DMS79 (cell line): ENCODE data around the gene SMARCA1.
A peak's percentile ranks its signal among the peaks of the same experiment; 100 is the strongest.
"Not testable (repeated sequence)": the region's sequence is repeated elsewhere in the genome, so short reads cannot be mapped to it uniquely, and the experiment has no call there.

Experiments used
- DNase-seq: peaks from one replicate; lab custom pipeline; 2025; lab: John Stamatoyannopoulos, UW

SMARCA1 gene

DNA sequence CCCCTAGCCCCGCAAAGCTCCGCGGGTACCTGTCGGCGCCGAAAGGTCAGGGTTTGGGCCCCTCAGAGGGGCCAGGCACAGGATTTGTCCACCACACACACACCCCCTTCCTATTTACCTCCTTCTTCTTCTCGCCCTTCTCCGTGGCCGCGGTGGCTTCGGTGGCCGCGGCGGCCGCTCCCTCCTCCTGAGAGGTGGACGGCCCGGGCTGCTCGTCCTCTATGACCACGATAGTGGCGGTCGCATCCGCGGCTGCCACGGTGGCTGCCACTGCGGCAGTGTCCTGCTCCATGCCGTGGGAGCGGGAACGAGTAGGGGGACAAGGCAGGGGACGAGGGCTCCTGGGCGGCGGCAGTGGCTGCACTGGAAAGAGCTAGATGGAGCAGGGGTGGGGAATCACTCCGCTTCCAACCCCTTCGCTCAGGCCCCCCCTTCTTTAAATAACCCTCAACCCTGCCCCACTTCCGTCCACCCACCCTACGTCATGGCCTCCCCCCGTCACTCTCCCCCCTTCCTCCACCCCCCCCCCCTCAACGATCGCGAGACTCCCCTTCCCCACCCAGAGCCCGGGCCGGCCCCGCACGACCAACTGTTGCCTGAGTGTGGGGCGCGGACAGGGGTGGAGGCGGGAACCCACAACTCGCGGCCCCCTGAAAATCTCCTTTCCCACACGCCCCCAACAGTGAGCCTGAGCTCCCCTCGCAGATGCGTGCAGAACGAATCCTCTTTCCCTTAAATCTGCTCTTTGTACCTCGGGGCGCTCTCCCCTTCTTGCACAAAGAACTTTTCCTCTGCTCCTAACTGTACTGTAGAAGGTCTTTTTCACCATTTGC is at the start of gene SMARCA1:
TSS of gene SMARCA1 (minus strand) at position 412 of the 833 bp plus-strand sequence. CDS start at position 292, 120 bp downstream.
- DNase-seq: no peak

- no peak for DNase-seq
Observed at GRCh38 chrX:129572422-129572821, 49.1 kb upstream of the SMARCA1 start.

GRCh38 chrX:129568349-129568748 is 45.1 kb upstream of the SMARCA1 start:
- no peak for DNase-seq

GRCh38 chrX:129566073-129566472 is 42.8 kb upstream of the SMARCA1 start:
- DNase-seq: no peak

DNA sequence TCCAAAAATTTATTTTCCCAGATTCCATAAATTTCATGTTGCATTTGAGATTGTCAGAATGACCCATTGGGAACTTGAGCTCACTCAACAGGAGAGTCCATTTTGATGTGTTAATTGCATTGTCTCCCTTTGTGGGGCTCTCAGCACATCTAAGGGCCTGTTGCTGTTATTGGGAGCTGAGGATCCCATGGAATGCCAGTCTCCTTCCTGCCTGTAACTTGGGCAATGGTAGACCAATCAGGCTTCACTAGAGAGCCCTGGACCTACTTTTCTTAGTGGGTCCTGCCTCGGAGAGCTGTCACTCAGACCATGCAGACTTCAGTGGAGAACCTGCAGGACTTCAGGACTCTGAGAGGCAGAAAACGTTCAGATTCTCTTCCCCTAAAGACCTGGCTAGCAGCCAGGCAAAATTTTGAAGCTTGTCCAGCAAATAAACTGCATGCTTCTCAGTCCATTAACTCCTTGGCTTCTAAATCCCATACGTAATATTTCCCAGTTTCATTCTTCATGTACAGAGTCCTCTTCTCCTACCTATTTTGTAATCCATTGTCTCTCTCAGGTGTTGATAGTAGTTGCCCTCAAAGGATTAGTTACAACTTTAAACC is 41.9 kb upstream of the SMARCA1 start:
- no peak for DNase-seq

DNA sequence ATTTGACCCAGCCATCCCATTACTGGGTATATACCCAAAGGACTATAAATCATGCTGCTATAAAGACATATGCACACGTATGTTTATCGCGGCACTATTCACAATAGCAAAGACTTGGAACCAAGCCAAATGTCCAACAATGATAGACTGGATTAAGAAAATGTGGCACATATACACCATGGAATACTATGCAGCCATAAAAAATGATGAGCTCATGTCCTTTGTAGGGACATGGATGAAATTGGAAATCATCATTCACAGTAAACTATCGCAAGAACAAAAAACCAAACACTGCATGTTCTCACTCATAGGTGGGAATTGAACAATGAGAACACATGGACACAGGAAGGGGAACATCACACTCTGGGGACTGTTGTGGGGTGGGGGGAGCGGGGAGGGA is 41.1 kb upstream of the SMARCA1 start:
- DNase-seq: not testable (repeated sequence)

- no peak for DNase-seq
Observed at GRCh38 chrX:129561453-129561852, 38.2 kb upstream of the SMARCA1 start.

- no peak for DNase-seq
Observed at GRCh38 chrX:129559783-129560182, 36.5 kb upstream of the SMARCA1 start.

GRCh38 chrX:129557844-129558480 is 34.7 kb upstream of the SMARCA1 start:
- DNase-seq: no peak

- DNase-seq: no peak
Observed at GRCh38 chrX:129556806-129557315, 33.6 kb upstream of the SMARCA1 start.

GRCh38 chrX:129554816-129555215 is 31.5 kb upstream of the SMARCA1 start:
- not testable (repeated sequence) for DNase-seq

DNA sequence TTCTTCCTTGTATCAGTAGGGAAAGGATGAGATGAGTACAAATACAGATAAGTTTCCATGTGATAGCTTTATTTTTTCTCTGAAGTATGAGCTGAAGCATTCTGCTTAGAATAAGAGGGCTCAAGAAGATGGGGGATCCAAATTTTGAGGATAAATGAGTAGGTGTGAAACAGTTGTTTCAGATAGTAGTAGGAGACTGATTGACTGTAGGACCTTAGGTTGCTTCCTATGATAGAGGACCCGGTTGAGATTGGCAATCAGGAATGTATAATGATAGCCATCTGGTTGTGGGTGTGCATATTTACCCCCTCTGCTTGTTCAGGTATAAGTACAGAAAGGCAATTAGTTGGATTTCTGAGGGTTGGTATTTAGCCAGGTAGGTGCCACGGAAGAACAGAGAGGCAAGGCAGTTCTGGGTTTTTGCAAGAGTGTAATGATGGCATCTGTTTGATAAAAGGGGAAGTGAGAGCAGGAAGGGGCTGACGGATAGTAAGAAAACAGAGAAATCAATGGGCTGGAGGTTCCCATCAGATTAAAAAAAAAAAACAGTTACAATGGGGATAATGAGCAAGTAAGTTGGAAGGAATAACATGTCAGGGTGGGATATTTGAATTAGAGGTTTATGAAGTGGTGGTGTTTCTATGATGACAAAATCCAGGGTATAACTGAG is 30.5 kb upstream of the SMARCA1 start:
- DNase-seq: no peak

DNA sequence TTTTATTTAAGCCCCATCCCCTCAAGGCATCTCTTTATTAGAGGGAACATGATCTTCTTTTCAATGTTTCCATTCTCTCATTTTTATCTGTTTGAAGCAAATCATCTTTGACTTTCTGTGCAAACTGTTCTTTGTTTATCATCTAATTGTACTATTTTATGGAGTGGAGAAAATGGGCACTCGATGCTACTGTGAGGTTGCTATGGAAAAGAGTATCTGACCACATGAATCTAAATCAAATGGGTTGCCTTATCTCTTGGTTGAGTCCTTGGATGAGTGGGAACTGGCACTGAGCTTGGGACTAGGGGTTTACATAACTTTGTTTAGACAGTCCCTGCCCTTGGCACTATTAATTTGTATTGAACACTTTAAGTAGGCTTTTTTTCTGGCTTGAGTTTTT is 25.8 kb upstream of the SMARCA1 start:
- DNase-seq: no peak

DNA sequence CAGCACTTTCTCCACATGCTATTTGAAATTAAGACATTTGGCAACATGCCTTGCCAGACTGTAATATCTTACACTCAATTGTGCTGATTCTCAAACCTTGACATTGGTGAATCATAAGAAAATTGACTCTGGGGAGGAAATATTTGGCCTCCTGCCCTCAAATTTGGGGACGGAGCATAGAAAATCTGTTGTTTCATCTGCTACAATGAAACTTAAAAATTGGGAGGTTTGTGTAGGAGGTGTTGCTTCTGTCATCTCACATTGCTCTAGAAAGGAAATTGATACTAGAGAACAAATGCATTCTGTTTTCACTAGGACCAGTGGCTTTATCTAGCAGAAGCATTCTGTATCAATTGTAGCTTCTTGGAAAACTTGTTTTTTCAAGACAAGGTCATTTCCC is 22.1 kb upstream of the SMARCA1 start:
- no peak for DNase-seq

DNA sequence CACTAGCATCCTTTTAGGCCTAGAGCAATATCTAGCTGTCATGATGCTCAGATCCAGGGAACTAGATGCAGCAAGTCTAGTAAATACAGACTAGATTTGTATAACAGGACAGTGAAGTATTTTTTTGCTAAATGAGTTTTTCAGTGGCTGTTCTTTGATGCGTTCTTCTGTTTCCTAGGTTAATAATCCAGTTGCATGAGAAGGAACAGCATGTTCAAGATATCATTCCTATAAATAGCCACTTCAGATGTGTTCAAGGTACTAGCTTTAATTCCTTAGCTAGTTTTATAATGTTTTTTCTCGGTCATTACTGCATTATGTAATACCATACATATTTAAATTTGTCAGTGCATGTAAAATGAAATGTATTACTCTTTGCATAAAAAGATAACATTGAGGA is 21.5 kb upstream of the SMARCA1 start:
- DNase-seq: no peak

- no peak for DNase-seq
Observed at GRCh38 chrX:129540722-129541184, 17.5 kb upstream of the SMARCA1 start.

DNA sequence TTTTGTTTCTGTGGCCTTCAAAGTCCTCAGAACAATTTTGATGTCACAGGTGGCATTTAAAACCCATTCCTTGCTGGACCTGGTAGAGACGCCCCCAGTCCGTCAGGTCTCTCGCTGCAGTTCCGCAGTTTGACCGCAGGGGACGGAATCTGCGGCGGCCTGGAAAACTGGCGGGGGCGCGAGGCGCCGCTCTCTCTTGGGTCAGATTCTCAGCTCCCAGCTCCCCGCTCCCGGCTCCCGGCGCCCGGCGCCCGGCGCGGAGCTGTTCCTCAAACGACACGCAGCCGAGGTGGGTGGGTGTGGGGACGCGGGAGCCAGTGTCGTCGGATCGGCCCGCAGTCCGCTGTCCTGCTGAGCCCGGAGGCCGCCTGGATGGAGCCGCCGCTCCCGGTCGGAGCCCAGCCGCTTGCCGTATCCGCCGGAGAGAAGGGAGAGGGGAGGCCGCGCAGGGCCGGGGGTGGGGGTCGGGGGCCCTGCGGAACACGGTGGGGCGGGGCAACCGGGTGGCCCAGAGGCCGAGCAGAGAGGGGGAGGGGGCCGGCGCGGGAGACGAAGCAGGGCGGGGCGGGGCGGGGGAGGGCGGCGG is 16.9 kb upstream of the SMARCA1 start, which contains the start of gene OCRL:
TSS of gene OCRL (plus strand) at position 192 of the 586 bp plus-strand sequence. CDS start at position 373, 181 bp downstream.
- peak; percentile 36 for DNase-seq

DNA sequence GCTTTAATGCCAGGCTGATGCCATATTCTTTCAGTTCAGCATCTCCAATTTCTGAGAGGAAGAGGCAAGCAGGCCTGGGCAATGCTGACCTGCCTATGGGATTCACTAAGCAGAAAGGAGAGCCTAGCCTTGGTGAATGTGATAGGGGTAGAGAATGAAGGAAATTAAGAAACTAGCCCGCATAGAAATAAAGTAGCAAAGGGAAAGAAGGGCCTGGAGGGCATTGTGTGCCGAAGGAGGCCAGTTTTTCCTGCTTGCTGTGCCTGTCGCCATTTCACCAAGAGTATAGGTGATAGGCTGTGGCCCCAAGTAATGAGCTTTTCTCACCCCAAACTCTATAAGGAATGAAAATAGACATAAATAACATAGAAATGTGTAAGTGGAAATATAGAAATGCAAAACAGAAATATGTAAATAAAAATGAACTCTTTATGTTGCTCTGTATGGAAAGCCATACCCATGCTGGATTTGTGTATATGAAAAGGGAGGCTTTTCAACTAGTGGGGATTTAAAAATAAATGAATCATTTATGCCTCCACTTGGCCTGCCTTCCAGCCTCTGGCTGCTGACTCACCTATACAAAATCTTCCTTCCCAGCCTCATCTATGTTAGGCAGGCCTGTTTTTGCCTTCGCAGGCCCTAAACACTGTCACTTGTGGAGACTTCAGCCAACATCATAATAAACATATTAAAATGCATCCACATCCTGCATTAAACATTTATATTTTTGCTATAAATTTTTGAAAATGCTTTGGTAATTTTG is 11.7 kb upstream of the SMARCA1 start:
- DNase-seq: no peak

GRCh38 chrX:129531132-129531531 is 7.8 kb upstream of the SMARCA1 start:
- DNase-seq: no peak

DNA sequence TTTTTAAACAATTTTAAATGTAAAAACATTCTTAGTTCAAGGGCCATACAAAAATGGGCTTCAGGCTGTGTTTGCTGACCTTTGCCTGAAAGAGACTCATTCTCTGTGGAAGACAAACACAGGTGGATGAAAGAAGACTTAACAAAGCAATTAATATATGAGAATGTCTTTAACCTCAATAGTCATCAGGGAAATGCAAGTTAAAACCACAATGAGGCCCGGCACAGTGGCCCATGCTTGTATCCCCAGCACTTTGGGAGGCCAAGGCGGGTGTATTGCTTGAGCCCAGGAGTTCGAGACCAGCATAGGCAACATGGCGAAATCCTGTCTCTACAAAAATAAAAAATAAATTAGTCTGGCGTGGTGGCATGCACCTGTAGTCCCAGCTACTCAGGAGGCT is 7.1 kb upstream of the SMARCA1 start:
- no peak for DNase-seq
